ENCODE results near the gene AGAP5.
A peak's percentile ranks its signal among the peaks of the same experiment; 100 is the strongest.

The AGAP5 gene

GRCh38 chr10:73653701-73654100 lies 44.2 kb downstream of the AGAP5 start:
- DNase-seq (ENCODE audit: low spot score): no peak

DNA sequence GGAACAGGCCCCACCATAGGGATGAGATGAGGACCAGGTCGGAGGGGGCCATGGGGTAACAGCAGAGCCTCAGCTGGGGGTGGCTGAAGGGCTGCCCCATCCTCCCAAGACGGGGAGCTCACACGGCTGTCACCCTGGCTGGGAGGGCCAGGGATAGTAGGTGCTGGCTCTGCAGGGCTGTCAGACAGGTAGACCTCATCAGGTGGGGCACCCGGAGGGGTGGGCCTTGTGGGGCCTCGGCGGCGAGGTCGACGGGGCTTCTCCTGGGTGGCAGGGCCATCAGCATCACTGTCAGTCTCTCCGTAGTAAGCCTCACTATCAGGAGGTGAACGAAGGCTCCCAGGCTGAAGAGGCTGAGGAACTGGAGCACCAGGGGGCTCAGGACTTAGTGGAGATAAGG lies 44.7 kb downstream of the AGAP5 start:
- DNase-seq (ENCODE audit: low spot score): no peak

DNA sequence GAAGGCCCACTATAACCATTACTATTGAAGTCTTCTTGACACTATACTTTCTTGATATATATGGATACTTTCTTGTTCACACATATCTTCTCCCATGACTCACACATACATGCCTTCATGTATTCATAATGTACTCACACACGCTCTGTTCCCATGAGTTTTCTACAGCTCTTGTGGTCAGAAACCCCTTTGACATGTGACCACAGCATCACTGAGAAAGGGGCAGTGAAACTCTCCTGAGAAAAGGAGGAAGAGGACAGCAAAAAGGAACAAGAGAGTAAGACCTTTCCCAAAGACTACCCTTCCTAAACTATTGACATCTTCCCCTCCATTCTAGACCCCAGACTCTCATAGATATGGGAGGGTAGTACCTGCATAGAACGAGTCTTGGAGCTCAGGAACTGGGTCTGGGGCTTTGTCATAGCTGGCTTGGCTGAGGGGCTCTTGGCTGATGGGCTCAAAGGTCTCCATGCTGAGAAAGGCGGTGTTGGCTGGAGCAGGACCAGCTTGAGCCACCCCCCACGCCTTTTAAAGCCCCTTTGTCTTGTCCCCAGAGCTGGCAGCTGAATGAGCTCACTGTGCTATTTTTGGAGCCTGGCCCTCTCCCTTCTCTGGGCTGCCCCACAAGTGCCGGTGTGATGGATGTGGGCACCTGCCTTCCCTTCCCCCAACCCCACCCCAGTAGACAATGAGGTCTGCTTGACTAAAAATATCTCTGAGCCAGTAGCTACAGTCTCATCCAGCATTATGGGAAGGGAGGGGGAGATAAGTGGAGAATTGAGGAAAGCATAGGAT lies 47.2 kb downstream of the AGAP5 start:
- no peak for DNase-seq (ENCODE audit: low spot score)

DNA sequence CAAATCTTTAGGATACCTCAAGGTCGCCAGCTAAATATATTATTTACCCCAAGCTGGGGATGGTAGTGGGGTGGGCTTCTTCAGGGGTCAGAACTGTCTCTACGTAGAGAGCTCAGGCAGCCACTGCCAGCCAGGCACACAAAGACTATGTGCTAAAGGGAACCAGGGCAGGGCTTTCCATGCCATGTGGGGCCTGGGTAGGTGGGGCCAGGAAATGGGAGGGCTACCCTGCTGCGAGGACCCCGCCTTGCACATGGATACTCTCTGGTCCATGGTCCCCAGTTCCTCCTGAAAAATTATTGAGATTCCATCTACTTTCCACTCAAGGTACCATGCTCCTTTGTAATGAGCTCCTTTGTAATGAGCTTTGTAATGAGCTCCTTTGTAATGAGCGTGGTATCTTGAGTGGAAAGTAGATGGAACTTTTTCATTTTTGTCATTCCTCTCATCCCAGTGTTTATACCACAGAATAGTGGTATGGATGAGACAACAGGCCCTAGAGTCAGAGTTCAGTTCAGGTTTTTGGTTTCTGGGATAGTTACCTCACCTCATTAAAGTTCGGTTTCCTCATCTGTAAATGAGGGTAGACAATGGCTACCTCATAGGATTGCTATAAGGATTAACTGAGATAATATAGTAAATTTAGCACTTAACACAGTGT lies 47.9 kb downstream of the AGAP5 start:
- DNase-seq (ENCODE audit: low spot score): no peak

- DNase-seq (ENCODE audit: low spot score): peak; percentile 57
These were observed 48.7 kb downstream of the AGAP5 start for GRCh38 chr10:73648975-73649829.

GRCh38 chr10:73647875-73648651 lies 49.8 kb downstream of the AGAP5 start:
- no peak for DNase-seq (ENCODE audit: low spot score)

- no peak for DNase-seq (ENCODE audit: low spot score)
These were observed 50.6 kb downstream of the AGAP5 start for GRCh38 chr10:73647211-73647874.

- DNase-seq (ENCODE audit: low spot score): no peak
These were observed 51.3 kb downstream of the AGAP5 start for GRCh38 chr10:73646598-73647041.

GRCh38 chr10:73645251-73645650 lies 52.7 kb downstream of the AGAP5 start:
- DNase-seq (ENCODE audit: low spot score): no peak

- DNase-seq (ENCODE audit: low spot score): no peak
These were observed 53.1 kb downstream of the AGAP5 start for GRCh38 chr10:73644767-73645166.

- DNase-seq (ENCODE audit: low spot score): peak; percentile 67
These were observed 53.7 kb downstream of the AGAP5 start for GRCh38 chr10:73644015-73644743.

GRCh38 chr10:73643362-73643761 lies 54.5 kb downstream of the AGAP5 start:
- no peak for DNase-seq (ENCODE audit: low spot score)

DNA sequence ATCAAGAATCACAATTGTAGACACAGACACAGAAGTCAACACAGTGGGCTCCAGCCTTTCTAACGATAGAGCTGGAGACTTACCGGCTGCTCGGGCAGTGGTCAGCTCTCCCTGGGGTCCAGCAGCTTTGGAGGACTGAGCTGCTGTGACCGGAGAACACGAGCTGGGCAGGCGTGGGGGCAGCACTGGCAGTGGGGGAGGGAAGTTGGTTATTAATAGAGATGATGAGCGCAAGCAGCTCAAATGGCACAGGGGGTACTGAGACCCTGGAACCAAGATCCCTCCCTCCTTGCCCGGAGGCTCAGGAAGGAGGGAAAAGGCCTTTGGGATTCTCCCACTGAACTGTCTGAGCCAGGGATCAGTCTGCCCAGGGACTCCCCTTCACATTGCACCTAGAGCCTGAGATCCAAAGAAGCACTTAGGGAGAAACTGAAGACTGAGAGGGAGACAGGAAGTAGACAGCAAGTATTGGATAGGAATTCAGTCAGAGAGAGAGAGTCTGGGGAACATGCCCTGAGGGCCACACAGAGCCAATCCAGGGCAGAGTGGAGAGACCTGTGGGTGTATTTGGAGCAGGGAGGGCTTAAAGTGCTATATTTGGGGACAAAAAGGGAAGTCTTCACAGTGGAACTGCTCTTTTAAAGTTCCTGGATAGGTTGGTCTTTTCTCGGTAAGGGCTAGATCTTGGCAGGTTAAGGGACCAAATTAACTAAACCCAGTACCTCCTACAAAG lies 56.4 kb downstream of the AGAP5 start, which contains the start of gene MYOZ1:
Gene MYOZ1 (minus strand): TSS at position 147 of the 733 bp plus-strand sequence. CDS start 1,457 bp downstream, outside the sequence.
- no peak for DNase-seq (ENCODE audit: low spot score)

DNA sequence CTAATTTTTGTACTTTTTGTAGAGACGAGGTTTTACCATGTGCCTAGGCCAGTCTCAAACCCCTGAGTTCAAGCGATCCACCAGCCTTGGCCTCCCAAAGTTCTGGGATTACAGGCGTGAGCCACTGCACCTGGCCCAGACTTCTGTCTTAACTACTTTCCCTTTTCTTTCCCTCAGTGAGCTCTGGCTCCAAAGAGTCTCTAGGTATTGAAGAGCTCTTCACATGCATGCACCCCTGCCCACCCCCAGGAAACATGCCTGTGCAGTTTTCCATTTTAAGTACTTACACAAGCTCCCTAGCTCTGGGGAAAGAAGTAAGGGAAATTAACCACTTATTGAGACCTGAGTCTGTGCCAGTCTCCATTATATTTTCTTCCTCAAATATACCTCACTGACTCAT lies 58.6 kb downstream of the AGAP5 start:
- DNase-seq (ENCODE audit: low spot score): no peak

DNA sequence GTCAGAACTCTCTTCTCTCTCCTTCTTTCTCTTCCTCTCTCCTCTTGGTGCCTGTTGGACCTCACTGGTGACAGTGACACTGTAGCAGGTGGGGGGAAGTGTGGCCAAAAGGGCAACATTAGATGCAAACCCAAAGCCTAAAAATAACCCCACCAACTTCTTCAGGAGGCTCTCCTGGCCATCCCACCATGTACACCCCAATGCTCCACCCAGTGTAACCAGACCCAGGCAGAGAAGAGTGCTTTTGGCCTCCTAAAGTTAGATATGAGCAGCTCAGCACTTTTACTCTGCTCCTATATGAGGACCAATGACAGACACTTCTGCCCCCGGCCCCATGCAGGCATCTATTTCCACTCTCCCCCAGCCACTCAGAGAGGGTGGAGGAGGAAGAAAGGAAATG lies 62.1 kb downstream of the AGAP5 start:
- DNase-seq (ENCODE audit: low spot score): no peak

GRCh38 chr10:73634421-73634820 lies 63.5 kb downstream of the AGAP5 start:
- no peak for DNase-seq (ENCODE audit: low spot score)

GRCh38 chr10:73629165-73629564 lies 68.7 kb downstream of the AGAP5 start:
- no peak for DNase-seq (ENCODE audit: low spot score)

DNA sequence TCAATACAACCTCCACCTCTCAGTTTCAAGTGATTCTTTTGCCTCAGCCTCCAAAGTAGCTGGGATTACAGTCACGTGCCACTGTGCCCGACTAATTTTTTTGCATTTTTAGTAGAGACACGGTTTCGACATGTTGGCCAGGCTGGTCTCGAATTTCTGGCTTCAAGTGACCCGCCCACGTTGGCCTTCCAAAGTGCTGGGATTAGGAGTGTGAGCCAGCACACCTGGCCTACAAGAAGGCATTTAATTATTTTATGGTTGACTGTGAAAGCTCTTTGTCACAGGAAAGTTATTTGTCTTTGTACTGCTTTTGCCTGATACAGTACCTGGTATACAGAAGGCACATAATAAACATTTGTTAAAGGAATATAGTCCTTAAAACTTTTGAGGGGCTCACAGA lies 69.5 kb downstream of the AGAP5 start:
- no peak for DNase-seq (ENCODE audit: low spot score)

DNA sequence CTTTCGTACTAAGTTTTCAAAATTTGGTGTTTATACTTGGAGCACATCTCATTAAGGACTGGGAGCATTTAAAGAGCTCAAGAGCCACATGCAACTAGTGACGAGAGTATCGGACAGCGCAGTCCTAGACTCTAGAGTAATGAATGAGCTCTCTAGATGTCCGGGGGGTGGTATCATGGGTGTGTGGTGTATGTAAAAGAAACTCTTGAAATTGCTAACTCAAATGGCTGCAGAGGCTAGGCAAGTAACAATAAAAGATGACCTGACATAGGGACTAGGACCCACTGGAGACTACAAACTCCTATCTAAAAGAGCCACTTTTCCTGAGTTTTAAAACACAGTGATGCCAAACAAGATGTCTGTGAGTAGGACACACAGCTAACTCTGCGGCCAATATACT lies 70.6 kb downstream of the AGAP5 start:
- no peak for DNase-seq (ENCODE audit: low spot score)

Measured in putamen (tissue), 1 donor.